Erythroblast (primary cell): ENCODE measurements around the gene STX19.

Experiments used
- GATA1 ChIP-seq: IDR thresholded peaks from 2 replicates; pipeline ENCODE4 v1.6.1; 2011; ENCODE audit warnings: low read depth, mild to moderate bottlenecking, control low read depth, low read length, moderate library complexity
- POLR2A ChIP-seq: IDR thresholded peaks from 2 replicates; pipeline ENCODE4 v1.6.1; 2011; ENCODE audit warnings: mild to moderate bottlenecking, low read length

GRCh38 chr3:94063496-94064119 lies 35.2 kb upstream of the STX19 start:
- TF ChIP-seq POLR2A (no peak), GATA1 (no peak)
